Psoas muscle (tissue), 8 donors: ENCODE data around the gene DOCK2. TPM values are rescaled to one million over a fixed set of nuclear protein-coding genes. Genes with fewer than 3 reads are reported as not detected.
A peak's percentile ranks its signal among the peaks of the same experiment; 100 is the strongest.

Experiments
- ATAC-seq, 4 donors: fragments of 200-7000 bp; cut with Tn5 transposase; one replicate each; pipeline ENCODE4 v1.9.1; 2020; ENCODE audit warnings: moderate library complexity in 3 of 4, mild to moderate bottlenecking in 2 of 4
- DNase-seq, 2 donors: peaks; one replicate each; pipeline ENCODE4 v3.0.0-alpha.2; 2020
- H3K27ac ChIP-seq: fragments of 200-600 bp; one replicate; pipeline ENCODE4 v1.8.0; 2022
- H3K27me3 ChIP-seq, 3 donors: fragments of 200-600 bp in 1 of 3; one replicate each; pipeline versions ENCODE4 v1.6.1 to v1.8.0; 2013 to 2022; ENCODE audit warnings: low read length in 2 of 3, mild to moderate bottlenecking in 2 of 3, moderate library complexity in 1 of 3; ENCODE audit not compliant: insufficient read depth in 3 of 3
- H3K36me3 ChIP-seq, 2 donors: fragments of 200-600 bp in 1 of 2; one replicate each; pipeline versions ENCODE4 v1.6.1 to v1.8.0; 2013 to 2022; ENCODE audit warnings: low read depth in 1 of 2, mild to moderate bottlenecking in 1 of 2, moderate library complexity in 1 of 2; ENCODE audit not compliant: insufficient read depth in 1 of 2
- H3K4me1 ChIP-seq: fragments of 200-600 bp; one replicate; pipeline ENCODE4 v1.8.0; 2022
- H3K4me3 ChIP-seq: fragments of 200-600 bp; one replicate; pipeline ENCODE4 v1.8.0; 2022; ENCODE audit warnings: mild to moderate bottlenecking
- H3K9me3 ChIP-seq: fragments of 200-600 bp; one replicate; pipeline ENCODE4 v1.8.0; 2022
- CTCF ChIP-seq: fragments of 200-600 bp; IDR thresholded peaks from one replicate; pipeline ENCODE4 v1.8.0; 2022; ENCODE audit warnings: antibody characterized with exemption
- WGBS, 3 donors: extraction: QIAGEN DNeasy Blood & Tissue Kit; methylation state at CpG; one replicate each; pipeline versions ENCODE4 v1.1.6 to v1.1.7; 2013; 5-methylcytosine and 5-hydroxymethylcytosine counted together
- intact Hi-C, 2 donors: fragments of 100-400 bp; cut with DNase I; formaldehyde crosslinking; loops; one replicate each; pipeline versions ENCODE4 v1.11.0 to v1.14.2; 2022
- polyA plus RNA-seq, 3 donors: library from polyadenylated mRNA; stranded (reverse); fragments of 200-250 nt; gene quantifications; one replicate each; pipeline ENCODE4 v1.2.3, GENCODE V29; 2013
- total RNA-seq, 4 donors: library from RNA; stranded (reverse); fragmentation: NEBNext Ultra II Directional in 2 of 4; extraction: Animal tissue kit (Norgen Biotek cat#: 25700) in 2 of 4; gene quantifications; one replicate each; pipeline versions ENCODE4 v1.2.1 to v1.2.4, GENCODE V29; 2021 to 2023
- donor health status: healthy with polysubstance abuse.
- donor health status: DM: no; HTN: no; CAD: no; lungs with moderate emphysema.
- donor health status: Bipolar disorder and iron deficiency.
- donor health status: healthy.
- donor health status: DM: yes; HTN: yes; CAD: no.
- donor health status: DM: no; HTN: no; CAD: no.
- donor health status: DM: no; HTN: no; CAD: no.
- donor health status: DM: yes; HTN: yes; CAD: no.

DOCK2 gene
- total and polyA plus RNA-seq, 7 donors, result 0.37 to 4.4 (median 3.5) TPM

GRCh38 chr5:169874621-169875020 is 237.5 kb downstream of the DOCK2 start:
- WGBS, 3 donors, result 53 to 69% (median 56%) methylated on average over 4 of the region's 4 CpGs
- H3K9me3 ChIP-seq, result no peaks in the 10 kb centered on the region
- no peak overlapping the region for H3K4me3 ChIP-seq
- ATAC-seq, result peak in 2 of 4 donors; percentile 46 to 76
- TF ChIP-seq CTCF, result no peak
- no peaks in the 10 kb centered on the region for H3K36me3 ChIP-seq
- H3K4me1 ChIP-seq, result no peaks in the 10 kb centered on the region
- H3K27me3 ChIP-seq, result no peaks in the 10 kb centered on the region
- intact Hi-C loops, result no loop called here
- no peak for DNase-seq
- H3K27ac ChIP-seq, result no peak overlapping the region

GRCh38 chr5:169875091-169875728 is 238.1 kb downstream of the DOCK2 start:
- TF ChIP-seq CTCF, result no peak
- DNase-seq (no peak), ATAC-seq (peak in 3 of 4 donors; percentile 46 to 75 (median 46))
- H3K36me3 ChIP-seq, result no peaks in the 10 kb centered on the region
- H3K4me3 ChIP-seq, result no peak overlapping the region
- H3K27ac ChIP-seq, result no peak overlapping the region
- H3K9me3 ChIP-seq, result no peaks in the 10 kb centered on the region
- intact Hi-C loops, result no loop called here
- H3K4me1 ChIP-seq, result no peaks in the 10 kb centered on the region
- H3K27me3 ChIP-seq, result no peaks in the 10 kb centered on the region
- 68 to 77% (median 72%) methylated on average over 8 of the region's 8 CpGs for WGBS, 3 donors

GRCh38 chr5:169875731-169876130 is 238.7 kb downstream of the DOCK2 start:
- no peak for TF ChIP-seq CTCF
- Histone ChIP-seq H3K4me3 (no peak overlapping the region), H3K27me3 (no peaks in the 10 kb centered on the region), H3K27ac (no peak overlapping the region), H3K36me3 (no peaks in the 10 kb centered on the region), H3K9me3 (no peaks in the 10 kb centered on the region), H3K4me1 (no peaks in the 10 kb centered on the region)
- DNase-seq, result no peak
- no peak for ATAC-seq
- intact Hi-C loops, result no loop called here
- WGBS, 3 donors, result 58 to 65% (median 65%) methylated on average over 4 of the region's 4 CpGs

GRCh38 chr5:169876386-169876785 is 239.3 kb downstream of the DOCK2 start:
- Histone ChIP-seq H3K4me3 (no peak overlapping the region), H3K4me1 (no peaks in the 10 kb centered on the region), H3K9me3 (no peaks in the 10 kb centered on the region), H3K27me3 (no peaks in the 10 kb centered on the region), H3K36me3 (no peaks in the 10 kb centered on the region), H3K27ac (no peak overlapping the region)
- DNase-seq, result no peak
- TF ChIP-seq CTCF, result no peak
- no peak for ATAC-seq
- 72 to 85% (median 83%) methylated on average over 1 of the region's 1 CpG for WGBS, 3 donors
- intact Hi-C loops, result no loop called here
